K562 (cell line): ENCODE measurements around the gene DHDH. TPM values are rescaled to one million over a fixed set of nuclear protein-coding genes. Genes with fewer than 3 reads are reported as not detected.

Source experiments
- E2F5 ChIP-seq: sonication (generic); formaldehyde crosslinking; IDR thresholded peaks from 2 replicates; pipeline ENCODE4 v1.8.0; 2022; ENCODE audit warnings: mild to moderate bottlenecking, missing genetic modification reagents
- HMG20B ChIP-seq: fragments of 250-450 bp; sonication (Bioruptor Pico); IDR thresholded peaks from 2 replicates; pipeline ENCODE4 v1.5.0; 2021; ENCODE audit warnings: mild to moderate bottlenecking
- PYGO2 ChIP-seq: fragments of 450-650 bp; IDR thresholded peaks from 2 replicates; pipeline ENCODE4 v1.6.1; 2016; ENCODE audit warnings: mild to moderate bottlenecking, missing genetic modification characterization, moderate library complexity, missing compliant biosample characterization
- SAFB2 ChIP-seq: fragments of 200-400 bp; formaldehyde crosslinking; IDR thresholded peaks from 2 replicates; pipeline ENCODE4 v1.6.1; 2018; ENCODE audit warnings: borderline replicate concordance, low read length, low read depth, moderate library complexity; ENCODE audit not compliant: severe bottlenecking
- SMC3 ChIP-seq: conservative IDR thresholded peaks from 2 replicates; pipeline ENCODE4 v1.6.1; 2011; ENCODE audit warnings: low read depth, low read length, improper control_type of control experiment; ENCODE audit not compliant: insufficient read depth
- SRSF3 ChIP-seq: fragments of 200-400 bp; formaldehyde crosslinking; IDR thresholded peaks from 2 replicates; pipeline ENCODE4 v1.6.1; 2016; ENCODE audit warnings: mild to moderate bottlenecking, low read length, moderate library complexity; ENCODE audit not compliant: insufficient read depth
- TFE3 ChIP-seq: fragments of 450-650 bp; formaldehyde crosslinking; IDR thresholded peaks from 2 replicates; pipeline ENCODE4 v1.4.0; 2020; ENCODE audit warnings: mild to moderate bottlenecking, mixed read lengths
- XRCC4 ChIP-seq: IDR thresholded peaks from one replicate; pipeline ENCODE4 v1.6.1; 2011; ENCODE audit not compliant: insufficient read depth, insufficient read length; ENCODE audit errors: extremely low read depth
- ZNF12 ChIP-seq: sonication (generic); formaldehyde crosslinking; IDR thresholded peaks from 2 replicates; pipeline ENCODE4 v1.4.0; 2020; ENCODE audit warnings: mild to moderate bottlenecking, missing genetic modification reagents
- ZNF197 ChIP-seq: fragments of 200-800 bp; sonication (Bioruptor generic); IDR thresholded peaks from 2 replicates; pipeline ENCODE4 v1.6.1; 2016; ENCODE audit warnings: low read depth, missing genetic modification characterization, missing compliant biosample characterization
- ZNF224 ChIP-seq: sonication (generic); formaldehyde crosslinking; IDR thresholded peaks from 2 replicates; pipeline ENCODE4 v1.8.0; 2022; ENCODE audit warnings: mild to moderate bottlenecking, missing genetic modification reagents
- ZNF3 ChIP-seq: fragments of 250-450 bp; sonication (Bioruptor Pico); IDR thresholded peaks from 2 replicates; pipeline ENCODE4 v1.5.0; 2021; ENCODE audit warnings: mild to moderate bottlenecking, moderate library complexity
- ZNF318 ChIP-seq, 2 experiments: fragments of 450-650 bp; IDR thresholded peaks; 2 replicates each; pipeline ENCODE4 v1.6.1; 2016; ENCODE audit warnings: mild to moderate bottlenecking in 2 of 2, borderline replicate concordance in 1 of 2, low read depth in 1 of 2, moderate library complexity in 1 of 2
- ZNF551 ChIP-seq: fragments of 250-450 bp; sonication (Bioruptor Pico); IDR thresholded peaks from 2 replicates; pipeline ENCODE4 v1.5.0; 2021; ENCODE audit warnings: mild to moderate bottlenecking, moderate library complexity
- ZNF583 ChIP-seq: fragments of 250-450 bp; sonication (Bioruptor Pico); IDR thresholded peaks from 2 replicates; pipeline ENCODE4 v1.4.0; 2020
- ZNF699 ChIP-seq: fragments of 250-450 bp; sonication (Bioruptor Pico); IDR thresholded peaks from 2 replicates; pipeline ENCODE4 v1.8.0; 2021; ENCODE audit warnings: mild to moderate bottlenecking, moderate library complexity; ENCODE audit not compliant: insufficient replicate concordance
- polyA plus RNA-seq, 8 experiments: library from polyadenylated mRNA; depleted of rRNA in 4 of 8; stranded (reverse) in 5 of 8; unstranded in 3 of 8; fragments of >200 nt; fragmentation: Nextera tagmentation in 2 of 8; fragmentation: Illumina TruSeq in 1 of 8; extraction: Ambion mirVana in 2 of 8; extraction: Trizol in 1 of 8; gene quantifications; 2 replicates each; pipeline versions ENCODE4 v1.2.1 to v1.2.3, GENCODE V29; 2011 to 2014; ENCODE audit warnings: inconsistent platforms in 1 of 8, missing spikeins in 1 of 8
- total RNA-seq, 7 experiments: library from RNA; depleted of rRNA in 6 of 7; stranded (reverse); fragments of >200 nt in 6 of 7; fragmentation: Illumina TruSeq in 2 of 7; extraction: Trizol in 2 of 7; gene quantifications; 2 replicates each; pipeline versions ENCODE4 v1.2.1 to v1.2.3, GENCODE V29; 2011 to 2021; ENCODE audit warnings: low replicate concordance in 1 of 7

DHDH gene
- total and polyA plus RNA-seq, 9 of the 15 experiments (the other 6 are each of a cell fraction or from before 2014, with no cell fraction given), result 0.37 to 1.9 (median 0.87) TPM

GRCh38 chr19:48975947-48976847 is 42.7 kb downstream of the DHDH start (continued):
- no peak for TF ChIP-seq XRCC4
- TF ChIP-seq TFE3 (CRISPR knock-in tag), result no peak
- TF ChIP-seq SRSF3, result no peak
- TF ChIP-seq ZNF318 (IDR thresholded peaks at IDR 0.05; ENCODE audit: borderline replicate concordance in 1 of 2, low read depth in 1 of 2), result no peak
- TF ChIP-seq ZNF12 (CRISPR knock-in tag), result no peak
- TF ChIP-seq HMG20B (CRISPR knock-in tag), result no peak
- no peak for TF ChIP-seq ZNF699
- no peak for TF ChIP-seq PYGO2 (tag)
- TF ChIP-seq SAFB2, result no peak
- TF ChIP-seq ZNF197 (CRISPR knock-in tag), result peak; percentile 82; the same call in 1 of the 2 replicates
- no peak for TF ChIP-seq ZNF224 (CRISPR knock-in tag)
- TF ChIP-seq SMC3, result no peak
- TF ChIP-seq E2F5 (CRISPR knock-in tag), result no peak
- TF ChIP-seq ZNF551 (CRISPR knock-in tag), result no peak
- TF ChIP-seq ZNF583 (CRISPR knock-in tag), result 0 out of 2 replicates have a peak, but pooled peaks have one; percentile 32
- no peak for TF ChIP-seq ZNF3 (CRISPR knock-in tag)
